DND-41 (cell line): ENCODE measurements around the gene SDR9C7.

ENCODE experiments used
- CTCF ChIP-seq: IDR thresholded peaks from 2 replicates; pipeline ENCODE4 v1.5.1; 2012; ENCODE audit warnings: borderline replicate concordance, low read length, moderate library complexity, mild to moderate bottlenecking; ENCODE audit not compliant: poor library complexity, severe bottlenecking; ENCODE audit errors: extremely low read depth
- EZH2 ChIP-seq: IDR thresholded peaks from 3 replicates; pipeline ENCODE4 v1.6.1; 2012; ENCODE audit warnings: borderline replicate concordance, low read depth, mild to moderate bottlenecking, moderate library complexity, low read length, inconsistent platforms; ENCODE audit not compliant: severe bottlenecking

DNA sequence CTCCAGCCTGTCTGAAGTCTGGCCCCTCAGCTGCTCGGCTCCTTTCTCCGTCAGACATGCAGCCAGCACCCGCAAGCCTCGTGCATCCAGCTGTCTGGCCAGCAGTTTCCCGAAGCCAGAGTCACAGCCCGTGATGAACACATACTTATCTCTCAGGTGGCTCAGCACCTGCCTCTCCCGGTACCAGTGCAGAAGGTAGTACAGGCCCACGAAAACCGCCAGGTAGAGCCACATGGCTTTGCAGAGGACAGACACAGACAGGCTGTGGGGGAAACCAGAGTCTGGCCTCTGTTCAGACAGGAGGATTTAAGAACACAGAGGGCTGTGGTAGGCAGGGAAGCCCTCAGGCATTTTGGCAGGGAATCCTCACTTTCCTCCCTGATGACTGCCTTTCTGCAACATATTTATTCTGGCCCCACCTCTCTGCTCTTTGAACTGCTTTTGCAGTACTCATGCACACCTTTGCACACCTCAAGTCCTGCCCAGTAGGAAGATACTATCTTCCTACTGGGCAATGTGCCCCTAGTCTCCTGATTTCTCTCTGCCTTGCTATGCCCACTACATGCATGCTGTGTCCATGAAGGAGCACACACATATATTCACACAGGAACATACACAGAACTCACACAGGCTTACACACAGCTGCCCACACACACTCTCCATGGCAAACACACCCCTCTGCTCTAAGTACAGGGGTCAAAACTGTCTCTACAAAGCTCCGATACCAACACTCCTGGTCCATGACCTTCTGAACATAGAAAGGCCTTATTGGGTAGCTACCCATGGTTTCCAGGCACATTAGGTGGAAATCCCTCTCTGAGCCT lies 23.2 kb upstream of the SDR9C7 start, which contains the start of gene RDH16:
- no peak for TF ChIP-seq CTCF
- no peak for TF ChIP-seq EZH2
